ENCODE results near the gene COQ2. TPM values are rescaled to one million over a fixed set of nuclear protein-coding genes. Genes with fewer than 3 reads are reported as not detected.
"Not testable (repeated sequence)": the region's sequence is repeated elsewhere in the genome, so short reads cannot be mapped to it uniquely, and the experiment has no call there.

The COQ2 gene
- total RNA-seq, 2 experiments from 2014 or later: 12.1 to 14.4 TPM

GRCh38 chr4:83281307-83281706 is 3.3 kb downstream of the COQ2 start:
- Histone ChIP-seq H4K20me1 (ENCODE audit: insufficient read depth, low read length) (peaks cover 14% of the 10 kb centered on the region; the same call in 1 of the 2 replicates), H3K27ac (ENCODE audit: low read depth, low read length, poor library complexity, severe bottlenecking) (no peak overlapping the region), H3K79me2 (ENCODE audit: insufficient read depth, low read depth, low read length) (peaks cover 22% of the 10 kb centered on the region; the same call in 1 of the 2 replicates), H3K36me3 (ENCODE audit: insufficient read depth, low read length) (peaks cover 19% of the 10 kb centered on the region), H3K9me3 (ENCODE audit: low read length) (no peaks in the 10 kb centered on the region), H3K9me2 (ENCODE audit: insufficient read depth, low read length) (no peaks in the 10 kb centered on the region), H2AFZ (ENCODE audit: low read length) (no peak overlapping the region), H3K4me3 (ENCODE audit: low read depth, low read length, poor library complexity, severe bottlenecking) (peak overlapping the region; percentile 8), H3K4me2 (ENCODE audit: low read length) (peak overlapping the region; percentile 58), H3K4me1 (ENCODE audit: insufficient read depth, low read length, poor library complexity, severe bottlenecking) (peaks cover 44% of the 10 kb centered on the region)
- TF ChIP-seq CTCF (conservative IDR thresholded peaks at IDR 0.05; ENCODE audit: low read length): no peak
- no peak for TF ChIP-seq EZH2phosphoT487 (IDR thresholded peaks at IDR 0.05; ENCODE audit: borderline replicate concordance, low read depth, low read length)
- POLR2A ChIA-PET: interaction anchor here (0.7 to 2.4 kb wide), 12 partner anchors 14 to 246 kb away, joined by 3 to 12 read pairs (median 4); partner anchors contain the start of gene COPS4
- peak; percentile 27 for DNase-seq (ENCODE audit: low spot score)
- intact Hi-C loops (cut with micrococcal nuclease; ENCODE audit: unreplicated experiment): loop anchor here (5.0 to 10.0 kb wide), 4 partner anchors 173 to 817 kb away; partner anchors contain the start of genes HELQ, MRPS18C and SEC31A
- no TSS peak for BruUV-seq (replicated peaks)
- CTCF ChIA-PET (ENCODE audit: unreplicated experiment): interaction anchor here (0.8 to 1.4 kb wide), 2 partner anchors 244 to 246 kb away, joined by 3 read pairs; partner anchors contain the start of gene COPS4

GRCh38 chr4:83276299-83277040 is 8.1 kb downstream of the COQ2 start:
- Histone ChIP-seq H3K4me1 (ENCODE audit: insufficient read depth, low read length, poor library complexity, severe bottlenecking) (peaks cover 13% of the 10 kb centered on the region), H2AFZ (ENCODE audit: low read length) (no peak overlapping the region), H3K9me3 (ENCODE audit: low read length) (no peaks in the 10 kb centered on the region), H3K27ac (ENCODE audit: low read depth, low read length, poor library complexity, severe bottlenecking) (no peak overlapping the region), H3K9me2 (ENCODE audit: insufficient read depth, low read length) (no peaks in the 10 kb centered on the region), H3K36me3 (ENCODE audit: insufficient read depth, low read length) (peaks cover 58% of the 10 kb centered on the region), H3K4me2 (ENCODE audit: low read length) (peak overlapping the region; percentile 28), H3K4me3 (ENCODE audit: low read depth, low read length, poor library complexity, severe bottlenecking) (no peak overlapping the region), H4K20me1 (ENCODE audit: insufficient read depth, low read length) (0 out of 2 replicates have a peak, but pooled peaks cover 4% of the 10 kb centered on the region), H3K79me2 (ENCODE audit: insufficient read depth, low read depth, low read length) (0 out of 2 replicates have a peak, but pooled peaks cover under 1% of the 10 kb centered on the region)
- intact Hi-C loops (cut with micrococcal nuclease; ENCODE audit: unreplicated experiment): no loop called here
- no TSS peak for BruUV-seq (replicated peaks)
- no peak for DNase-seq (ENCODE audit: low spot score)
- POLR2A ChIA-PET: interaction anchor here (0.6 to 1.2 kb wide), 4 partner anchors 10 to 228 kb away, joined by 3 to 7 read pairs (median 4); no protein-coding TSS in a partner anchor
- TF ChIP-seq EZH2phosphoT487 (IDR thresholded peaks at IDR 0.05; ENCODE audit: borderline replicate concordance, low read depth, low read length) (no peak), CTCF (conservative IDR thresholded peaks at IDR 0.05; ENCODE audit: low read length) (no peak)
- CTCF ChIA-PET (ENCODE audit: unreplicated experiment): no interaction called here

- DNase-seq (ENCODE audit: low spot score); H2AFZ ChIP-seq (ENCODE audit: low read length); H3K9me2 ChIP-seq (ENCODE audit: insufficient read depth, low read length); H3K9me3 ChIP-seq (ENCODE audit: low read length); BruUV-seq (replicated peaks); H4K20me1 ChIP-seq (ENCODE audit: insufficient read depth, low read length); H3K27ac ChIP-seq (ENCODE audit: low read depth, low read length, poor library complexity, severe bottlenecking); intact Hi-C loops (cut with micrococcal nuclease; ENCODE audit: unreplicated experiment); H3K4me3 ChIP-seq (ENCODE audit: low read depth, low read length, poor library complexity, severe bottlenecking); CTCF ChIA-PET (ENCODE audit: unreplicated experiment); H3K79me2 ChIP-seq (ENCODE audit: insufficient read depth, low read depth, low read length); H3K4me1 ChIP-seq (ENCODE audit: insufficient read depth, low read length, poor library complexity, severe bottlenecking); H3K4me2 ChIP-seq (ENCODE audit: low read length): not testable (repeated sequence)
- POLR2A ChIA-PET: interaction anchor here (0.6 to 1.3 kb wide), 4 partner anchors 96 to 294 kb away, joined by 3 to 6 read pairs (median 4); no protein-coding TSS in a partner anchor
- peaks cover 79% of the 10 kb centered on the region for H3K36me3 ChIP-seq (ENCODE audit: insufficient read depth, low read length)
Measured at GRCh38 chr4:83273926-83274325, 10.7 kb downstream of the COQ2 start.
